ENCODE results near the gene ZCCHC4.

DNA sequence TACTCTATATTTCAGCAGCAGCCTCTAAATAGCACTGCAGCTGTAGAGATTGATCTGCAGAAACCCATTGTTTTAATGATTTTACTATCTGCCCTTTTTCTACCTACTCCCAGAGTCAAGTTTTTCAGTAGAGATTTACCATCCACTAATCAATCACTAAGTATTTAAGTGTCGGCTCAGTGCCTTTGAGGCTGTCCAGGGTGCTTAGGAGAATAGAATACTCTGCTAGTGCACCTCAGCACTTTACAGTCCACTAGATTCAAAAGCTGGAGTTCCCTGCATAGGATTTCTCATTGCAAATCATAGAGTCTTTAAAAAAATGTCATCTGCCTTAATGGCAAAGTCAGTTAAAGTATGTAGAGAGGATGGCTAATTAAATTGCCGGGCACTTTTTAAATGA is 34.9 kb downstream of the ZCCHC4 start:
- TF ChIP-seq CTCF (IDR thresholded peaks at IDR 0.05; ENCODE audit: low read length): no peak
- no peak for TF ChIP-seq EZH2 (optimal IDR thresholded peaks at IDR 0.05; ENCODE audit: low read depth, low read length)
- TF ChIP-seq EZH2phosphoT487 (IDR thresholded peaks at IDR 0.05; ENCODE audit: low read length): no peak

All from MM.1S (cell line).